Measurements from ENCODE around the gene CD300LB. TPM values are rescaled to one million over a fixed set of nuclear protein-coding genes. Genes with fewer than 3 reads are reported as not detected.
"Not testable (repeated sequence)": the region's sequence is repeated elsewhere in the genome, so short reads cannot be mapped to it uniquely, and the experiment has no call there.

CD300LB gene
- total RNA-seq, 1 donor from 2014 or later = not detected

DNA sequence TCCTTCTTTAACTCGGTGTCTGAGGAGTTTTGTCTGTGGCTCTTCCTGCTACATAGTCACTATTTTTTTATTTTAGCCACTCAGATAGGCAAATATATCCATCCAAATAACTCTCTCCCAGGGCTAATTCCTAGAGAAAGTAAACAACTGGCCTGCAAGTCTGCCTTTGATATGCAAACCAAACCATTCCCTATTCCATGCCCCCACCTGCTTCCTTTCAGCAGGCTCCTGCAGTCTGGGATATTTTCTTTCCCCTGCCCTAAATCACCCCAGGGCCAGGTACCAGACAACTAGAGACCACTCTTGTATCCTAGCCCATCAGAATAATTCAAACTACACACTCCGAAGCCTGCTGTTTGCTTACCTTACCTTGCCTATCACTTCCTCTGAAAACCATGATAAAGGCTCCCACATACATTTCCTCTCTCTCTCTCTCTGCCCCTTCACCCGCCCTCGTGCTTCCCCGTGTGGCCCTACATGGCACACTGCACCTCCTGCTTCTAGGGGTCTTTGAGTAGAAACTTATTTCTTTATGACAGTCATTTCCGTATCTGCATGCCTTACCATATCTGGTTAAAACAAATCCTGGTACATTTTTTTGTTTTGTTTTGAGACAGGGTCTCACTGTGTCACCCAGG, 27.7 kb upstream of the CD300LB start:
- no peak for TF ChIP-seq CTCF (IDR thresholded peaks at IDR 0.05)
- no peak for DNase-seq (ENCODE audit: extremely low spot score, unreplicated experiment)
- Mint-ChIP-seq H3K9me3 (ENCODE audit: unreplicated experiment) (peaks cover 5% of the 10 kb centered on the region), H3K4me3 (ENCODE audit: unreplicated experiment) (no peak overlapping the region), H3K27ac (ENCODE audit: unreplicated experiment) (no peak overlapping the region), H3K27me3 (ENCODE audit: unreplicated experiment) (peaks cover 19% of the 10 kb centered on the region), H3K4me1 (ENCODE audit: unreplicated experiment) (no peaks in the 10 kb centered on the region), H3K36me3 (ENCODE audit: unreplicated experiment) (no peaks in the 10 kb centered on the region)

- not testable (repeated sequence) for H3K4me3 Mint-ChIP-seq (ENCODE audit: unreplicated experiment)
Measured at GRCh38 chr17:74558402-74558801, 27.1 kb upstream of the CD300LB start.

DNA sequence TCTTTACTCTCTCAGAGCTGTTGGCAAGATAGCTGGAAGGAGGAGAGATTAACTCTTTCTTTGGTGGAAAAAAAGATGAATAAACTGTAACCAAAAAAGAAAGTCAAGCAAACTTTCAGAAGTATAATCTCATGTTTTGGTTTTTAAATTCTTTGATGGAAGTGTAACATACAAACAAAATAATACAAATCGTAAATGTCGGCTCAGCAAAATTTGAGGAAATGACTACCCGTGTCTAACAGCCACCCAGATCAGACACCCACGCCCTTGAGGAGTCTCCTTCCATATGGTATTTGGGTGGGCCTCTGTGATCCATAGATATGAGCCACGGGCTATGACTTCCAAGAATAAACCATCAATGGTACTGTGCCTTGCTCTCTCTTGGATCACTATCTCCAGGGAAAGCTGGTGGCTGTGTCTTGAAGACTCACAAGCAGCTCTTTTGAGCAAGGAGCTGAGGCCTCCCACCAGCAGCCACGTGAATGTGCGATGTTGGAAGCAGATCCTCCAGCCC, 24.2 kb upstream of the CD300LB start:
- Mint-ChIP-seq H3K4me1 (ENCODE audit: unreplicated experiment) (no peaks in the 10 kb centered on the region), H3K27me3 (ENCODE audit: unreplicated experiment) (peaks cover 20% of the 10 kb centered on the region), H3K9me3 (ENCODE audit: unreplicated experiment) (no peaks in the 10 kb centered on the region), H3K36me3 (ENCODE audit: unreplicated experiment) (no peaks in the 10 kb centered on the region), H3K4me3 (ENCODE audit: unreplicated experiment) (no peak overlapping the region), H3K27ac (ENCODE audit: unreplicated experiment) (no peak overlapping the region)
- TF ChIP-seq CTCF (IDR thresholded peaks at IDR 0.05) = no peak
- DNase-seq (ENCODE audit: extremely low spot score, unreplicated experiment) = no peak

More at GRCh38 chr17:74558402-74558801, 27.1 kb upstream of the CD300LB start:
- H3K9me3 Mint-ChIP-seq (ENCODE audit: unreplicated experiment); DNase-seq (ENCODE audit: extremely low spot score, unreplicated experiment); H3K4me1 Mint-ChIP-seq (ENCODE audit: unreplicated experiment); H3K27ac Mint-ChIP-seq (ENCODE audit: unreplicated experiment); H3K36me3 Mint-ChIP-seq (ENCODE audit: unreplicated experiment): not testable (repeated sequence)
- H3K27me3 Mint-ChIP-seq (ENCODE audit: unreplicated experiment) = peaks cover 22% of the 10 kb centered on the region

DNA sequence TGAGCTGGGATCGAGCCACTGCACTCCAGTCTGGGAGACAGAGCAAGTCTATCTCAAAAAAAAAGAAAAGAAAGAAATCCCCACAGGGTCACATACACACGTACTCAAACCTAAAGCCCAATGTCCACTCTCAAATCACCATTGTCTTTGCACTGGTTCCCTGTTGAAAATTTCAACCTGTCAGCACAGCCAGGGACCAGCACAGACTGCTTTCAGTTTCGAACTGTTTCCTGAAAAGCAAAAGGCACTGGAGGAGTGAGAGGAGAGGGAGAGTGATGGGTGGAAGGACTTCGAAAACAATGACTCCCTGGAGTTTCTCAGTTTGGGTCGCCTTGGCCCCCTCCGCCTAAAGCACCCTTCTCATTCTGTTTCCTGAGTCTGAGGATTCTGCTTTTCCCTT, 23.6 kb upstream of the CD300LB start:
- peaks cover 20% of the 10 kb centered on the region for H3K27me3 Mint-ChIP-seq (ENCODE audit: unreplicated experiment)
- no peak overlapping the region for H3K4me3 Mint-ChIP-seq (ENCODE audit: unreplicated experiment)
- no peak for DNase-seq (ENCODE audit: extremely low spot score, unreplicated experiment)
- H3K27ac Mint-ChIP-seq (ENCODE audit: unreplicated experiment) = no peak overlapping the region
- no peaks in the 10 kb centered on the region for H3K9me3 Mint-ChIP-seq (ENCODE audit: unreplicated experiment)
- no peaks in the 10 kb centered on the region for H3K36me3 Mint-ChIP-seq (ENCODE audit: unreplicated experiment)
- no peak for TF ChIP-seq CTCF (IDR thresholded peaks at IDR 0.05)
- no peaks in the 10 kb centered on the region for H3K4me1 Mint-ChIP-seq (ENCODE audit: unreplicated experiment)

GRCh38 chr17:74552037-74552436, 20.8 kb upstream of the CD300LB start:
- DNase-seq (ENCODE audit: extremely low spot score, unreplicated experiment) = no peak
- no peak overlapping the region for H3K27ac Mint-ChIP-seq (ENCODE audit: unreplicated experiment)
- no peaks in the 10 kb centered on the region for H3K36me3 Mint-ChIP-seq (ENCODE audit: unreplicated experiment)
- H3K4me3 Mint-ChIP-seq (ENCODE audit: unreplicated experiment) = no peak overlapping the region
- peaks cover 17% of the 10 kb centered on the region for H3K27me3 Mint-ChIP-seq (ENCODE audit: unreplicated experiment)
- no peak for TF ChIP-seq CTCF (IDR thresholded peaks at IDR 0.05)
- H3K9me3 Mint-ChIP-seq (ENCODE audit: unreplicated experiment) = no peaks in the 10 kb centered on the region
- no peaks in the 10 kb centered on the region for H3K4me1 Mint-ChIP-seq (ENCODE audit: unreplicated experiment)

Measured in osteocyte (in vitro differentiated cells).